Osteocyte (in vitro differentiated cells): ENCODE results near the gene RAD51B. TPM values are rescaled to one million over a fixed set of nuclear protein-coding genes. Genes with fewer than 3 reads are reported as not detected.

Source experiments
- DNase-seq: peaks from one replicate; pipeline ENCODE4 v3.0.0; 2021; ENCODE audit warnings: mixed read lengths; ENCODE audit not compliant: unreplicated experiment; ENCODE audit errors: extremely low spot score
- H3K27ac Mint-ChIP-seq: one replicate; pipeline ENCODE4 v1.8.0; 2021; ENCODE audit warnings: mild to moderate bottlenecking, mixed read lengths; ENCODE audit not compliant: unreplicated experiment
- H3K27me3 Mint-ChIP-seq: one replicate; pipeline ENCODE4 v1.8.0; 2021; ENCODE audit warnings: mixed read lengths; ENCODE audit not compliant: unreplicated experiment
- H3K36me3 Mint-ChIP-seq: one replicate; pipeline ENCODE4 v1.8.0; 2021; ENCODE audit warnings: mixed read lengths; ENCODE audit not compliant: unreplicated experiment
- H3K4me1 Mint-ChIP-seq: one replicate; pipeline ENCODE4 v1.8.0; 2021; ENCODE audit warnings: mixed read lengths; ENCODE audit not compliant: unreplicated experiment
- H3K4me3 Mint-ChIP-seq: one replicate; pipeline ENCODE4 v1.8.0; 2021; ENCODE audit warnings: mild to moderate bottlenecking, moderate library complexity, mixed read lengths; ENCODE audit not compliant: unreplicated experiment
- H3K9me3 Mint-ChIP-seq: one replicate; pipeline ENCODE4 v1.8.0; 2021; ENCODE audit warnings: mixed read lengths; ENCODE audit not compliant: unreplicated experiment
- total RNA-seq: library from RNA; stranded (reverse); gene quantifications from 2 replicates; pipeline ENCODE4 v1.2.1, GENCODE V29; 2021
- TF ChIP-seq, protein P1 (sequence below): fragments of 200-600 bp; sonication (generic); IDR thresholded peaks from 2 replicates; pipeline ENCODE4 v1.5.0; 2021; ENCODE audit warnings: antibody characterized with exemption, mild to moderate bottlenecking, moderate library complexity

The RAD51B gene
- total RNA-seq, 1 donor from 2014 or later, result 12.7 TPM

DNA sequence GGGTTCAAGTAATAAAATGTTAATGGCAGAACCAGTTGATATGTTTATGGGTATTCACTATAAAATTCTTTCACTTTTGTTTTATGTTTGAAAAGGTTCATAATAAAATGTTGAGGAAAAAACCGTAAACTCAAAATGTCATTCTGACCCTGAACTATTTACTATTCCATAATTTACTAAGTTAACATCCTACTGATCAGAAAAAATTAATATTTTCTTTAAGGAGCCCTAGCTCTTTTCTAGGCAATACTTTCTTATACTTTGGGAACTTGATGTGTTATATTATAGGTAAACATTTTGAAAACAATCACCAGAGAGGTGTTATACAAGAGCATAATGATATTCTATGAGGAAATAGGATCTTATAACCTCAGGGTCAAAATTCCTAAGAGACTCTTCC lies 638.7 kb downstream of the RAD51B start:
- TF ChIP-seq, protein P1, sequence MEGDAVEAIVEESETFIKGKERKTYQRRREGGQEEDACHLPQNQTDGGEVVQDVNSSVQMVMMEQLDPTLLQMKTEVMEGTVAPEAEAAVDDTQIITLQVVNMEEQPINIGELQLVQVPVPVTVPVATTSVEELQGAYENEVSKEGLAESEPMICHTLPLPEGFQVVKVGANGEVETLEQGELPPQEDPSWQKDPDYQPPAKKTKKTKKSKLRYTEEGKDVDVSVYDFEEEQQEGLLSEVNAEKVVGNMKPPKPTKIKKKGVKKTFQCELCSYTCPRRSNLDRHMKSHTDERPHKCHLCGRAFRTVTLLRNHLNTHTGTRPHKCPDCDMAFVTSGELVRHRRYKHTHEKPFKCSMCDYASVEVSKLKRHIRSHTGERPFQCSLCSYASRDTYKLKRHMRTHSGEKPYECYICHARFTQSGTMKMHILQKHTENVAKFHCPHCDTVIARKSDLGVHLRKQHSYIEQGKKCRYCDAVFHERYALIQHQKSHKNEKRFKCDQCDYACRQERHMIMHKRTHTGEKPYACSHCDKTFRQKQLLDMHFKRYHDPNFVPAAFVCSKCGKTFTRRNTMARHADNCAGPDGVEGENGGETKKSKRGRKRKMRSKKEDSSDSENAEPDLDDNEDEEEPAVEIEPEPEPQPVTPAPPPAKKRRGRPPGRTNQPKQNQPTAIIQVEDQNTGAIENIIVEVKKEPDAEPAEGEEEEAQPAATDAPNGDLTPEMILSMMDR, result no peak
- no peak overlapping the region for H3K27ac Mint-ChIP-seq
- H3K4me3 Mint-ChIP-seq, result no peak overlapping the region
- no peaks in the 10 kb centered on the region for H3K27me3 Mint-ChIP-seq
- peaks cover 24% of the 10 kb centered on the region for H3K4me1 Mint-ChIP-seq
- H3K36me3 Mint-ChIP-seq, result peaks cover 4% of the 10 kb centered on the region
- H3K9me3 Mint-ChIP-seq, result peaks cover 9% of the 10 kb centered on the region
- DNase-seq, result no peak

DNA sequence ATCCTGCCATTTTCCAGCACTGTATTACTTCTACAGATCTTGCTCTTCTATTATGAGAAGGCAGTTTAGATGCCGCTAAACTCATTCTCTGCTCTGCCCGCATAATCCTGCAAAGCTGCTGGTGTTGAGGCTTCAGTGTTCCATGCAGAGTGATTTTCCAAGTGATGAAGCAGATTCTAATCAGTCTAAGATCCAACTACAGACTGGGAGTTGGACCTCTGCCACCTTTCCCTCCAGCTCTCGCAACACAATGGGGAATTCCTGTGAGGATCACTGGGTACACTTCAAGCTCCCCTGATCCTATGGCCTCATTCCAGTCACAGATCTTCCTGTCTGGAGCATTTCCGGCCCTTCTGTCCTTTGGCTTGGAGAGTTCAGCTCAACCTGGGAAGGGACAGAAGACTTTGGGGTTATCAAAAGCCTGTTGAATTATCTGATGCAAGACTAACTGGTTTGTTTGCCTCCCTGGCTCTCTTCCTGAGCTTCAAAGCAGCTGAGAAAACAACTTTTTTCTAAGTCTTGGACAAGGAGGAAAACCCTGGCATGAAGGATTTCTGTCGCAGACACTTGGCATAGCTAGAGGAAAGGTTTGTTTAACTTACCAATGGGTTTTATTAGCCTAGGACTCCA lies 639.4 kb downstream of the RAD51B start:
- Mint-ChIP-seq H3K4me1 (peaks cover 24% of the 10 kb centered on the region), H3K4me3 (no peak overlapping the region), H3K27me3 (no peaks in the 10 kb centered on the region), H3K9me3 (peaks cover 9% of the 10 kb centered on the region), H3K36me3 (peaks cover 3% of the 10 kb centered on the region), H3K27ac (peak overlapping the region; percentile 95)
- DNase-seq, result no peak
- TF ChIP-seq, protein P1, result no peak

DNA sequence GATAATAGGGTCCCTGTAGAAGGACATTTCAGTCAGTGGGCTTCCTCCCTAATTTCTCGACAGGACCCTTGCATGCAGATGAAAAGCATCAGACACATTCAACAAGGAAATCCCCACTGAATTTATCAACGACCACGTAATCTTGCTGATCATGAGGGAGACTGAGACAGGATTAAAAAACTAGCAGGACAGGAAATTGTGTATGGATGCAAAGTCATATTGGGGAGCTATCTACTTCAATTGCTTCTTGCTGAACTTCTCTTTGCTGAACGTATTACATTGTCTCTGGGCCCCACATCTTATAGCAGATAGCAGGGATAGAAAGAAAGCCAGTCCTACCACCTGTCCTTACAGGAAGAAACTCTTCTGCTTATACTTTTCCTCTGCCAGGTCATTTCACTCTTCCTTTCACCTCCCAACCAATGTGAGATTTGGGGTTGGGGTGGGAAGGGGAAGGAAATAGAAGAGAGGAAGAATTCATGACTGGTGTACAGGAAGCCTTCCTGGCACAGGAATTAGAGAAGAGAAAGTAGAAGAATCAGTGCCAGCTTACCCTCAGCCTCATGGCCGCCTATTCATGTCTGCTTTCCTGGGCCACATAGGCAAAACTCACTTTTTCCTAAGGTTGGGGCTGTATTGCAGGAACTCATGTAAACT lies 640.0 kb downstream of the RAD51B start:
- TF ChIP-seq, protein P1, result no peak
- Mint-ChIP-seq H3K9me3 (peaks cover 9% of the 10 kb centered on the region), H3K36me3 (peaks cover 2% of the 10 kb centered on the region), H3K4me1 (peaks cover 24% of the 10 kb centered on the region), H3K27me3 (no peaks in the 10 kb centered on the region), H3K27ac (peak overlapping the region; percentile 95), H3K4me3 (no peak overlapping the region)
- no peak for DNase-seq

DNA sequence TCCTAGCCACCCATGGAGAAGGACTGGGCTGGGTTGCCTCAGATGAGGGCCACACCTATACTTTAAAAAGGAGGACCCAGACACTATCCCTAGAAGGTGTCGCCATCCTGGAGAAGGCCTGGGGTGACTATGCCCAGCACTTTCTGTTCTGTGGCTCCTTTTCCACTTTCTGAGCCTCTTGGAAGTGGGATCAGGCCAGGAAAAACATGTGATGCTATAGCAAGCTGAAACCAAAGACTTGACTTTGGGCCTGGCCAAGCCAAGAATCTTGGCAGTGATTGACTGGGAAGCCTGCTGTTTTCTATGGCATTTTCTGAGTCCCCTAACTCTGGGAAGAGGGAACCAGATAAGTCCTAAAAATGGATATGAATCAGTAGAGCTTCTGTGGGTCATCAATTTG lies 641.0 kb downstream of the RAD51B start:
- no peak overlapping the region for H3K27ac Mint-ChIP-seq
- no peak for DNase-seq
- TF ChIP-seq, protein P1, result no peak
- H3K4me3 Mint-ChIP-seq, result no peak overlapping the region
- peaks cover 30% of the 10 kb centered on the region for H3K4me1 Mint-ChIP-seq
- peaks cover 9% of the 10 kb centered on the region for H3K9me3 Mint-ChIP-seq
- H3K27me3 Mint-ChIP-seq, result no peaks in the 10 kb centered on the region
- H3K36me3 Mint-ChIP-seq, result no peaks in the 10 kb centered on the region

DNA sequence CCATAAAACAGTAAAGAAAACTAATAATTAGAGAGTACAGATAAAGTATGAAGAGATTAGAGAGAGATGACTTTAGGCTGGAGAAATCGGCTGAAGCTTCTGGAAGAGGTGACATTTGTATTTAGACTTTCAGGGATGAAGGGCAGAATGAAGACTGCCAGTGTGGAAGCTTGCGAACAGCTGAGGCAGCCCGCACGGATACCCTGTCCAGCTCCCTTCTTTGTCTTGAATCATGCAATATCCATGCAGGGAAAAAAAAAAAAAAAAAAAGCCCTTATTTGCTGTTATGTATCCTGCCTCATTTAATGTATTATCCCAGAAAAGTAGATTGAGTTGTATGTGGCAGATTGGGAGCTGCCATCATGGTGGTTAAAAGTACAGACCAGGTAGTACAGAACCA lies 641.5 kb downstream of the RAD51B start:
- no peak overlapping the region for H3K27ac Mint-ChIP-seq
- peaks cover 4% of the 10 kb centered on the region for H3K9me3 Mint-ChIP-seq
- H3K36me3 Mint-ChIP-seq, result no peaks in the 10 kb centered on the region
- H3K27me3 Mint-ChIP-seq, result no peaks in the 10 kb centered on the region
- H3K4me1 Mint-ChIP-seq, result peaks cover 30% of the 10 kb centered on the region
- no peak for DNase-seq
- TF ChIP-seq, protein P1, result no peak
- no peak overlapping the region for H3K4me3 Mint-ChIP-seq
